ENCODE data around the gene CFAP54.

- no peak for TF ChIP-seq MAX (IDR thresholded peaks at IDR 0.05)
- TF ChIP-seq CTCF (IDR thresholded peaks at IDR 0.05) = no peak
- TF ChIP-seq TP53 (CRISPR knock-in tag; IDR thresholded peaks at IDR 0.05) = no peak
- no peak for TF ChIP-seq POLR2A (IDR thresholded peaks at IDR 0.05; ENCODE audit: low read length)
- TF ChIP-seq RCOR1 (IDR thresholded peaks at IDR 0.05; ENCODE audit: low read depth, low read length) = no peak
- TF ChIP-seq GATA3 (IDR thresholded peaks at IDR 0.05; ENCODE audit: borderline replicate concordance) = no peak
- no peak for TF ChIP-seq JUNB (IDR thresholded peaks at IDR 0.05)
- TF ChIP-seq JUN (IDR thresholded peaks at IDR 0.05) = no peak
- no peak for TF ChIP-seq RARB (CRISPR knock-in tag; IDR thresholded peaks at IDR 0.05)
- TF ChIP-seq, protein P1, sequence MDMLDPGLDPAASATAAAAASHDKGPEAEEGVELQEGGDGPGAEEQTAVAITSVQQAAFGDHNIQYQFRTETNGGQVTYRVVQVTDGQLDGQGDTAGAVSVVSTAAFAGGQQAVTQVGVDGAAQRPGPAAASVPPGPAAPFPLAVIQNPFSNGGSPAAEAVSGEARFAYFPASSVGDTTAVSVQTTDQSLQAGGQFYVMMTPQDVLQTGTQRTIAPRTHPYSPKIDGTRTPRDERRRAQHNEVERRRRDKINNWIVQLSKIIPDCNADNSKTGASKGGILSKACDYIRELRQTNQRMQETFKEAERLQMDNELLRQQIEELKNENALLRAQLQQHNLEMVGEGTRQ (IDR thresholded peaks at IDR 0.05) = no peak
- TF ChIP-seq BHLHE40 (IDR thresholded peaks at IDR 0.05; ENCODE audit: low read depth, low read length) = no peak
Measured at GRCh38 chr12:96457191-96457930, 32.0 kb upstream of the CFAP54 start.
